Fibroblast of the conjunctiva (primary cell): ENCODE measurements around the gene FAXC.
"Not testable (repeated sequence)": the region's sequence is repeated elsewhere in the genome, so short reads cannot be mapped to it uniquely, and the experiment has no call there.

Experiments
- DNase-seq: peaks from one replicate; pipeline ENCODE4 v3.0.0-alpha.2; 2010; ENCODE audit warnings: low read depth

FAXC gene

DNA sequence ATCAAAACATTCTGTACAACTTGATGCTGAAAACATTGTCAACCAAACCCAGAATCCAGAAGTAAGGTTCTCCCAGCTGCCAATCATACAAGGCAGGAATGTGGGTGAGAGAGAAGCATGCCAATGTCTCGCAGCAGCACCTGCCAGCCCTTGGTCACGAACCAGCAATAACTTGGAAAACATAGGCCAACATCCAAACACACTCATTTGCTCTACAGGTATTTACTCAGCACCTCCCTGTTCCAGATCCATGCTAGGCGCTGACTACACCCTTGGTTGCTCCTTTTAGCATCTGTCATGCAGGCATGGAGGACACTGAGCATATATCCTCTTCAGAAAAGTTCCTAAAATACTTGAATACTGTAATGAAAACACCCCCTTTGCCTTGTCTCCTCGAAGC is 63.6 kb downstream of the FAXC start:
- no peak for DNase-seq

DNA sequence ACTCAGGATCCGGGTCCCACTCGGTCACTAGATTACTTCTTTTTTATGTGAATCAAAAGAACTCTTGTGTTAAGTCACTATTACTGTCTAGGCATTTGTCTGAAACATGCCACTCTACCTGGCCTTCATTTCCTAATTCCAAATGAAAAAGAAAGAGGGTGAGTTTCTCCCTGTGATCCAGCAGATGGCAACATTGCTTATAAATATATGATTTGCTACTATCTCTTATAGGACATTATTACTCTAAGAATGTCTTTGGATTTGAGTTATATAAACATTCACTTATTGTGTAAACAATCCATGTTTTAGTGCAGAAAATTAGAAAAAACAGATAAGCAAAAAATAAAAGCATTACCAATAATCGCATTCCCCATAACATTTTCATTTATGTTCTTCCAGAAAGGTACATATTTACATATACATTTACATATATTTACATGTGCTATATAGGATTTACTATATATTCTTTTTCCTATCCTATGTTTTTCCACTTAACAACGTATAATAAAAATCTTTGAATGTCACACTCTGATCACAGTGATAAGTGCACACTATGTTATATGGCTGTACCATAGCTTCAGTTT is 66.9 kb downstream of the FAXC start:
- DNase-seq, result no peak

DNA sequence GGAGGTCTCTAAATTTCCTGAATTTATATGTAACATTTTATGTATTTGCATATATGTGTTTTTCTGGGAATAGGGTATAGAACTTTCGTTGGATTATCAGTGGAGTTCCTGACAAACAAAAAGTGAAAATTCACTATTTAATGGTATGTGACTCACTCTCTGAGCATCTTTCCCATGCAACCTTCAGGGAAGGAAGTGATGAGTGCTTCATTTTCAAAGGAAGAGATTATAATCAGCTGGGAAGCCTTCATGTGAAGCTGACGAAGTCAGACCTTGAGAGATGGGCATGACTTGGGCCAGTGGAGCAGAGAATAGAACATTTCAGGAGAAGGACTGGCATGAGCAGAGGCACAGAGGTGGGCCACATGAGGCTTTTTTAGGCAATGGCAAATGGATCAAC is 72.7 kb downstream of the FAXC start:
- DNase-seq, result no peak

DNA sequence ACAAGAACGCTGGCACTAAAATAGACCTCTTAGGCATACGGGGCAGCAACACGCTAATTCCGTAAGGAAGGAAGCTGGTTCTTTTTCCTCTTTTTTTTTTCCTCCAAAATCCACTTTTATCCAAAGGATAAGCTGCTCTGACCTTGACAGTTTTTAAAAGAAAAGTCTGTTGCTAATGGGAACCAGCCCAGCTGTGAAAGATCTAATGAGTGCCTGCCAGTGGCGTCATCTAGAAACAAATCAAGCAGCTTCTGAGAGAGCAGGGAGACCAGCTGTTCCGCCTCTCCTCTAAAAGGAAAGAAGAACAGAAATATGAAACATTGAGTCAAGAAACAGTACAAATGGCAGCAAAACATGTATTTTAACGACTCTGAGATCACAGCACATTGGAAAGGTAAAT is 78.6 kb downstream of the FAXC start:
- no peak for DNase-seq

DNA sequence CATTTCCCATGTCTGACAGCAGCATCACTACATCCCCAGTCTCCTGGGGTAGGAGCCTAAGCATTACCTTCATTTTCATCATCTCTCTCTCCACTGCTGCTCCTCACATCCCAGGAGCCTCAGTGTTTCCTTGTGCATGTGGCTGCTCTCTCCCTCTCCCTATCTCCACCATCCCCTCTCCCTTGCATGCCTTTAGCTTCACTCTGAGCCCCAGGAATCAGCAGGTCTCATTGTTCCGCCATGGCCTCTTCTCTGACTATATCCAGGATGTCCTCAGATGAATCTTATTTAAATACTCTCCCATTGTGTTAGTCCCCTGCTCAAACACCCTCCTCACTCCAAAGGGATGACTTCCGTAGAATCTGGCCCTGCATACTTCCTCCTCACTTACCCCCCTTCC is 79.4 kb downstream of the FAXC start:
- DNase-seq, result no peak

DNA sequence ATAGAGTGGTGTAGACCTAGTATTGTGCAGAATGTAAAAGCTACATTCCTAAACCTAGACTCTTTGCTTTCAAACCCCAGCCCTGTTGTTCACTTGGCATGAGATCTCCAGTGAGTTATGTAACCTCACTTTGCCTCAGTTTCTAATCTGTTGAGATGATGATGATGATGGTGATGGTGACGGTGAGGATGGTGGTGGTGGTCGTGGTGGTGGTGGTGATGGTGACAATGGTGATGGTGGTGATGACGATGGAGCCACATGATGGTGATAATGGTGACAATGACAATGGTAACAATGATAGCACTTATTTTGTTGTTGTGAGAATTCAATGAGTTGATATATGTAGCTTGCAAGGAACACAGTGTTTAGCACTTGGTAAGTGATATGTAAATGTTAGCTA is 80.3 kb downstream of the FAXC start:
- no peak for DNase-seq

DNA sequence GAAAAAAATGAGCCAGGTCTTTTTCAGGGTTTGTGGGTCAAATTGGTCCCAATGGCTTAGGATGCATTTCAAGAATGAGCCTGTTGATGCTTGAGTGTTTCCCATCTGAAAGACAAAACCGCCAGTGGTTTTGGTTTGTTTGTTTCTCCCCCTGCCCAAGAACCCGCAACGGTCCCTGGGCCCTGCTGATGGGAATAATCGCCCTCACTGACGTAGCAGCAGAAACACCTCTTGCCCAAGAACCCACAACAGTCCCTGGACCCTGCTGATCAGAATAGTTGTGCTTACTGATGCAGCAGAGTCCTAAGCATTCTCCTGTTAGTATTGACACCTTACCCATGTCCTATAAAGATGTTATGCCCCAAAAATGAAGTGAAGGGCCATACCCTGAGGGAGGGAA is 82.5 kb downstream of the FAXC start:
- not testable (repeated sequence) for DNase-seq

DNA sequence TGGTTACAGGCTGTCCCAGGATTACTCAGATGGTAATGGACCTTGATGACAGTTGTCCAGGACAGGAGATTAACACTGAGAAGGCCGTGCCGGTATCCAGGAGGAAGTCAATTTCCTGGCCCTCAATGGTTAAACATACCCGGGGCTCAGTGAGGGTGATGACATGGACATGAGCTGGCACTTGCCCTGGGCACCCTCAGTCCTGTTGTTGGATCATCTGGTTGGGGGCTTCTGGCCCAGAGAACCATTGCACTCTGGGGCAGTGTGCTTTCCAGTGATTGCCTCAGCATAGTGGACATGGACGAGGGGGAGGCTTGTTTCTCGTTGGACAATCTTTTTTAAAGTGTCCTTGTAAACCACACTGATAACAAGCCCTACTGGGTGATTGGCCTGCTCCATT is 84.0 kb downstream of the FAXC start:
- not testable (repeated sequence) for DNase-seq

DNA sequence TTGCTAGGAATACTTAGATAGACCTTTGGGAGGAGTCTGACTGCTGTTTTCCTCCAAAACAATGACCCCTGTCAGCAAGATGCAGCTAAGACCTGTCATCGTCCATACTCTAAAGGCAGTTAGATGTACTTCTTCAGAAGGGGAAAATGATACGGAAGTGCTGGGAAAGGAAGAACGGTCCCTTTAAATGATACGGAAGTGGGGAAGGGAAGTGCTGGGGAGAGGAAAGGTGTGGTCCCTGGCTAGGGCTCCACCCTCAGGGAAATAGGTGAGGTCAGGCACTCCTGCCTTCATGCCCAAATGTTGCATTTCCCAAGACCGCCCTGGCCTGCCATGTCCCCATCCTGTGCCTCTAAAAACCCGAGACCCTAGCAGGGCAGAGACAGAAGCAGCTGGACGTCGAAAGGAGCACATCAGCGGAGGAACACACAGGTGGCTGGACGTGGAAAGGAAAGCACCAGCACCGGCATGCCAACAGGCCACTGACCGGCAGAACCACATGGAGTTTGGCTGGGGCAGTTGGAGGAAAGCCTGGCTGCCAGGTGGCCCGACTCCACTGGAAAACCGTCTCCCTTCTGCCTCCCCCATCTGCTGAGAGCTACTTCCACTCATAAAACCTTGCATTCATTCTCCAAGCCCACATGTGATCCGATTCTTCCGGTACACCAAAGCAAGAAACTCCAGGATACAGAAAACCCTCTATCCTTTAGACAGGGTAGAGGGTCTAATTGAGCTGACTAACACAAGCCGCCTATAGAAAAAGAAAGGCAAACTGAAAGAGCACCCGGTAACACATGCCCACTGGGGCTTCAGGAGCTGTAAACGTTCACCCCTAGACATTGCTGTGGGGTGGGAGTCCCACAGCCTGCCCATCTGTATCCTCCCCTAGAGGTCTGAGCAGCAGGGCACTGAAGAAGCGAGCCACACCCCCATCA is 94.6 kb downstream of the FAXC start:
- DNase-seq, result no peak

DNA sequence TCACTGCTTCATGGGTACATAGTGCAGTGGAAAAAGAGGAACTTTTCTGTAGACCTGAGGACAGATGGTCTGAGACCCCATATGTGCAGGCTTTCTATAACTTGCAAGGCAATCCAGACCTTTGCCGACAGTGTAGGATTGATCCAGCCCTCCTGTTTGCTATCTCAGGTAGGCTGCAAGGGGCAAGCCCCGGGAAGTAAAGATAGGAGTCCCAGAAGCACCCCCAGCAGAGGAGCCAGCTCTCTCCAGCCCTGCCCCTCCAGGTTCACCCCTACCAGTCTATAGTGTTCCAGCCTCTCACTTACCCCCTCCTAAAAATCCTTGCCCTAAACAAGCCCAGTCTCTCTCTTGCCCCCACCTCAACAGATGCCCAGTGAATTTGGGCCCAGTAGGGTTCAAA is 96.2 kb downstream of the FAXC start:
- DNase-seq, result no peak

DNA sequence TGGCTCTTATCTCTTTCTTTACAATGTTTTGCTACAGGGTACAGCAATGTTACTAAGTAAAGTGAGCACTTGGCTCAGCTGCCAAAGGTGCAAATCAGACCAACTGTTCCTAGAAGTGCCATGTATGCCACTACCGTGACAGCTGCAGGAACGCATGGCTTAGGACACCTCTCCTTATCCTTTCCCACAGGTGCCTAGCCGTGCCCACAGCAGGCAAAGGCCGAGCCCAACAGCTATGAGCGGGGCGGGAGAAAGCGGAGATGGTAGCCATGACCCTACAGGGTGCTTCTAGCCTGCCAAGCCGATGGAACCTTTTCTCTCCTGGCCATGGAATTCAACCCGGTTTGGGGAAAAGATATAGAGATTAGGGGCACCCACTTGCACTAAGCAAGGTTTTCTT is 97.1 kb downstream of the FAXC start:
- no peak for DNase-seq

DNA sequence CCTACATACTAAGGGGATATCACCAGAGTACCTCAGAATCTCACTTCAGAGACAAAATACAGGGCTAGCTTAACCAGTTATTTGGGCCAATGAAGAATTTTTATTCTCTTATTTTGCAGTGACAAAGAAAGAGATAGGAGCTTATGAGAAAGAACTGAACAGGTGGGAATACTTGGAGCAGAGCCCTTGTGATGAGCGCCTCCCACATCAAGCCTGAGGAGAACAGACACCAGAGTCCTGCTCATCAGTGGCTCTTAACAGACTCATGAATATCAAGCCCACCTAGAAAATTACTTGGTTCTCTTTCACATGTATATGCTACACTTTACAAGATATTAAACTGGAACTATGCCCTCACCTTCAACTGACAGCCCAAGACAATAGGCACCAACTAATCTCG is 99.0 kb downstream of the FAXC start:
- DNase-seq, result no peak

DNA sequence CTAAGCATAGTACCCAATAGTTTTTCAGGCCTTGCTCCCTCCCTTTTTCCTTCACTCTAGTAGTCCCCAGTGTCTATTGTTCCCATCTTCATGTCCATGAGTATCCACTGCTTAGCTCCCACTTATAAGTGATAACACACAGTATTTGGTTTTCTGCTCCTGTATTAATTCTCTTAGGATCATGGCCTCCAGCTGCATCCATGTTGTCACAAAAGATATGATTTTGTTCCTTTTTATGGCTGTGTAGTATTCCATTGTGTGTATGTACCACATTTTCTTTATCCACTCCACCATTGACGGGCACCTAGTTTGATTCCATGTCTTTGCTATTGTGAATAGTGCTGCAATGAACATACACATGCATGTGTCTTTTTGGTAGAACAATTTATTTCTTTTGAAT is 102.9 kb downstream of the FAXC start:
- no peak for DNase-seq

DNA sequence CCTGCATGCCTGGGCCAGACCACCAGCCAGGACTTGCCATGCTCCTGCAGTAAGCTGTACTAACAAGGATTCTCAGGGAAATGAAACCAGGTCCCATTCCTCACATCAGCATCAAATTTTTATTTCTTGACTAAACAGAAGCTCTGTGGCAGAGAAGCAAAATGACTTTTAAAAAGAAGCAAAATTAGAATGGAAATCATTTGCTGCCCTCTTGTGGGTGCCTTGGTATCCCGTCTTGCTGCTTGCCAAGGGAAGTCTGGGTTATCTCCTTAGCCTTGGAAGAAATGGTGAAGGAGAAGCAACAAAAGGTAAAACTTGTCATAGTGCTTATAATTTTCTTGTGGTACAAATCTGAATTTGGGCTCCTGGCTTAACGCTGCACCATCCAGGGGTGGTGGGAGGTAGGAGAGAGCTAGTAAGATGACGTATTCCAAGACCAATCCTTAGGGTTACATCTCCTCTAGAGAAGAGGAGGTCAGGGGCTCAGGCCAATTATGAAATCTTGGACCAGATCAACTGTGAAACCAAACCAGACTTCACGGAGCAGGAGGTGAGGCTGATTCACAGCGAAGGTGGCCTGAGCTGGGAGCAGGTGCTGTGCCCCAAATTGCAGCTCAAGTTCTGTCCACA is 107.5 kb downstream of the FAXC start:
- DNase-seq, result peak; percentile 4

DNA sequence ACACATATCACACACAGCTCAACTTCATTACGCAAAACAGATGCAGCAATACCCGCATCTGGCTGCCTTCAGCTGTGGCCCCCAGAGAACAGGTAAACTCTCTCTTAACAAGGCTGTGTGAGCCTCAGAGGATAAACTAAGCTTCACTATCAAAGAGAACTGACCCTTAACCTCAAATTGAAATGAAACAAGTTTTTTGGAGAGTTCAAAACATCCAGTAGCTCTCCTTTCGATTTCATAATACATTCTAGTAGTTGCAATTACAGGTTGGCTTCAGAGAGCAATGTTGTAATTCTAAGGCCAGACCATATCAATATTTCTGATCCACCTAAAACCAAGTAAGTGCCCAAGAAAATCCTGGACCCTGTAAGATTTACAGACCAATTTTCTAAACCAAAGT is 113.5 kb downstream of the FAXC start:
- no peak for DNase-seq

DNA sequence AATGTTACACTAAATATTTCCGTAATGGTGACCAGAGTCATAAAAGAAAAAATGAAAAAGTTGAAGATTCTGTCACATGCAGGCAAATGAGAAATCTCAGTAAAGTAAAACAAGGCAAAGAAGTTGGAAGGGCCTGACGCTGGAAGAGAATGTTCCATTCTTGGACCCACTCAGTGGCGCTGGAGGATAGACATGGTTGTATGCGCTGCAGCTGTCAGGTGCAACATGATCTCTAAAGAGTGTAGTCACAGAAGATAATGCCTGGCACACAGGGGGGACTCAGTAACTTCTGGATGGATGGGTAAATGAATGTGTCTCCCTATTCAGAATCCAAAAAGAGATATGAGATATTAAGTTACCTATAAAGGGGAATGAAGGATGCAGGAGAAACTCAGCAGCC is 116.3 kb downstream of the FAXC start:
- DNase-seq, result no peak

DNA sequence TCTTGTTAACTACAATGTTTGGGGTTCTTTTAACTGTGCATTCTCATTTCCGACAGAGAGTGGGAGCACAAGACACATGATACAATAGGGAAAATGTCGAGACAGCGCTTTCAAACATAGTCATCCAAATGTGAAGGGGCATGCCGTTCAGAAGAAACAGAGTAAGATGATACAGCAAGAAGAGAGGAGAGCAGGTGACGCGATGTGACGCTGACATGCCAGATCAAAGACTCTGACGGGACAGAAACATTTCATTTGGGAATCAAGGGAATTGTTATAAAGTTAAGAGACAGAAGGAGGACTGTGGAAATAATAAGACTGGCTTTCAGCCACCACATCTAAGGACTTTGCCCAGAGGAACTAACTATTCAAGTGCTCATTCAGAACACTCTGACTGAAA is 117.4 kb downstream of the FAXC start:
- DNase-seq, result no peak

DNA sequence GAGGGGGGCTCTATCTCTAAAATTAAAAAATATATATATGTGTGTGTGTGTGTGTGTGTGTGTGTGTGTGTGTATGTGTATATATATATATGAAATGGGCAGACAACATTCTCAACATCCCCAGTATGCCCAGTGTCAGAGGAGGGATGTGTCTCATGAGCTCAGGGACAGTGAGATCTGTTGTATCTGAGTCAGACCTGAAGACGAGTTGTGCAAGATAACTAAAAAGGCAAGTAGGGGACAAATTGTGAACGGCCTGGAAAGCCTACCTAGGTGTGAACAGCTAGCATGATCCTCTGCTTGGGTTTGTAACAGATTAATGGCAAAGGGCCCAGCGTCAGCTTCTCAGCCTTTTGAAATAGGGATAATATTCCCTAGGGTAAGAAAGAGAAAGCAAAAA is 124.3 kb downstream of the FAXC start:
- no peak for DNase-seq
